ENCODE measurements around the gene OR2S2.
A peak's percentile ranks its signal among the peaks of the same experiment; 100 is the strongest.

OR2S2 gene

DNA sequence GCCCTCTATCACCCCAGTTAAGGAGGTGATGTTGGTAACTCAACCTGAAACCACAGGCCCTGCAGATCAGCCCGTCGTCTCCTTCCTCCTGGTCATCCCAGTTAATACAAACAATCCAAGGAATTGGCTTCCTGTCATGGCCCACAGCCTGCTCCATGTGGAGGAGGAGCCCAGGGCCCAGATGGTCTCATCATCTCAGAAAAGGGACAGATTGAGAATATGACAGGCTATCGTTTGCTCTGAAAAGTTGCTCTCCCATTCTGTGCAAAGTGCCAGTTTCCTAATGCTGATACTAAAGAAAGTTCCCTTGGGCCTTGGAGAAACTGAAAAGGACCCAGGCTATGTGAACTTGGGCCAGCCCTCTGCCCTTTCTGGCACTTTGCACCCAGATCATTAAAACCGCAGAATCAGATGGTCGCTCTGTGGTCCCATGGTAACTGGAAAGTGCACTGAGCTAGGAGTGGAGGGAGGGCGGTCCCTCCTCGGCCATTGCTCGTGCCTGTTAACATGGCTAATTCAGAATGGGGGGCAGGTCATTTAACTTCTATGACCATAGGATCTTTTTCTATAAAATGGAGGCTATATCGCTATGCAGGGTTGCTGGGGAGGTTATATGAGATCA lies 49.3 kb downstream of the OR2S2 start:
- no peak for DNase-seq

GRCh38 chr9:35907711-35908503 lies 50.0 kb downstream of the OR2S2 start:
- DNase-seq = peak; percentile 69

All from T1000 (cell line).